Keratinocyte (primary cell): ENCODE data around the gene CASP9. TPM values are rescaled to one million over a fixed set of nuclear protein-coding genes. Genes with fewer than 3 reads are reported as not detected.
A peak's percentile ranks its signal among the peaks of the same experiment; 100 is the strongest.

Experiments used
- DNase-seq: peaks from one replicate; pipeline ENCODE4 v3.0.0-alpha.2; 2011; ENCODE audit warnings: low read depth, missing footprints, low spot score
- FAIRE-seq: peaks from 2 replicates; lab custom pipeline; 2011; peaks lifted over from hg19 to GRCh38; lab: Jason Lieb, UNC
- H2AFZ ChIP-seq: 2 replicates; pipeline ENCODE4 v1.6.0; 2012; ENCODE audit warnings: low read length, control low read depth, inconsistent platforms; ENCODE audit not compliant: control insufficient read depth
- H3K27ac ChIP-seq: 2 replicates; pipeline ENCODE4 v1.5.1; 2011; ENCODE audit warnings: low read length; ENCODE audit not compliant: control insufficient read depth, insufficient read depth
- H3K27me3 ChIP-seq: 3 replicates; pipeline ENCODE4 v1.6.0; 2011; ENCODE audit warnings: low read length; ENCODE audit not compliant: control insufficient read depth, insufficient read depth; ENCODE audit errors: extremely low read depth
- H3K36me3 ChIP-seq, 2 experiments: 2 replicates in 1 of 2; 3 replicates in 1 of 2; pipeline ENCODE4 v1.5.1; 2011; ENCODE audit warnings: low read length in 2 of 2, mild to moderate bottlenecking in 1 of 2; ENCODE audit not compliant: control insufficient read depth in 2 of 2, insufficient read depth in 2 of 2; ENCODE audit errors: extremely low read depth in 1 of 2
- H3K4me1 ChIP-seq: 3 replicates; pipeline ENCODE4 v1.5.1; 2011; ENCODE audit warnings: low read length; ENCODE audit not compliant: control insufficient read depth, insufficient read depth; ENCODE audit errors: extremely low read depth
- H3K4me2 ChIP-seq: 3 replicates; pipeline ENCODE4 v1.6.0; 2011; ENCODE audit warnings: low read depth, low read length; ENCODE audit not compliant: control insufficient read depth, insufficient read depth; ENCODE audit errors: extremely low read depth
- H3K4me3 ChIP-seq, 3 experiments: fragments of 200-600 bp in 1 of 3; sonication (generic) in 1 of 3; 2 replicates in 2 of 3; 3 replicates in 1 of 3; pipeline ENCODE4 v1.5.1; 2011 to 2016; ENCODE audit warnings: low read length in 3 of 3, mild to moderate bottlenecking in 3 of 3, control low read depth in 2 of 3, inconsistent platforms in 1 of 3, low read depth in 1 of 3, mixed read lengths in 1 of 3, mixed run types in 1 of 3, moderate library complexity in 1 of 3; ENCODE audit not compliant: control insufficient read depth in 2 of 3, insufficient read depth in 2 of 3; ENCODE audit errors: extremely low read depth in 1 of 3
- H3K79me2 ChIP-seq: 2 replicates; pipeline ENCODE4 v1.6.0; 2012; ENCODE audit warnings: low read length; ENCODE audit not compliant: control insufficient read depth, insufficient read depth
- H3K9ac ChIP-seq: 3 replicates; pipeline ENCODE4 v1.6.0; 2011; ENCODE audit warnings: low read length; ENCODE audit not compliant: control insufficient read depth, insufficient read depth; ENCODE audit errors: extremely low read depth
- H3K9me1 ChIP-seq: 3 replicates; pipeline ENCODE4 v1.6.0; 2011; ENCODE audit warnings: low read length; ENCODE audit not compliant: control insufficient read depth, insufficient read depth; ENCODE audit errors: extremely low read depth
- H3K9me3 ChIP-seq: 2 replicates; pipeline ENCODE4 v1.5.1; 2012; ENCODE audit warnings: low read depth, low read length; ENCODE audit not compliant: control insufficient read depth
- H4K20me1 ChIP-seq: 3 replicates; pipeline ENCODE4 v1.6.0; 2011; ENCODE audit warnings: low read length; ENCODE audit not compliant: control insufficient read depth, insufficient read depth; ENCODE audit errors: extremely low read depth
- EZH2 ChIP-seq: IDR thresholded peaks from one replicate; pipeline ENCODE4 v1.6.1; 2012; ENCODE audit warnings: inconsistent platforms, mild to moderate bottlenecking, low read length, moderate library complexity
- dilution Hi-C: fragments of 300-500 bp; cut with MboI; formaldehyde crosslinking; loops from one replicate; pipeline ENCODE4 v1.7.0; 2020; ENCODE audit warnings: low sequenced_read_pairs; ENCODE audit not compliant: extremely low pct_ligation_motif_present
- polyA plus RNA-seq, 5 experiments: library from polyadenylated mRNA; depleted of rRNA in 3 of 5; stranded (reverse) in 3 of 5; stranded (forward) in 1 of 5; unstranded in 1 of 5; fragments of >200 nt; gene quantifications; 1 replicate in 1 of 5; 2 replicates in 3 of 5; 3 replicates in 1 of 5; pipeline versions ENCODE4 v1.2.1 to v1.2.3, GENCODE V29; 2011 to 2012; ENCODE audit warnings: missing spikeins in 2 of 5, low read depth in 1 of 5, low replicate concordance in 1 of 5
- TF ChIP-seq, protein P1 (sequence below), 3 experiments: IDR thresholded peaks in 1 of 3; conservative IDR thresholded peaks in 1 of 3; optimal IDR thresholded peaks in 1 of 3; 2 replicates in 2 of 3; 3 replicates in 1 of 3; pipeline versions ENCODE3 to v1.5.1; 2011; ENCODE audit warnings: low read length in 3 of 3, mild to moderate bottlenecking in 3 of 3, moderate library complexity in 2 of 3, control low read depth in 1 of 3, inconsistent platforms in 1 of 3; ENCODE audit not compliant: insufficient read depth in 2 of 3; ENCODE audit errors: extremely low read depth in 1 of 3

The CASP9 gene
- polyA plus RNA-seq, 1 donor (not counting 4 experiments of a cell fraction or from before 2014, with no cell fraction given), result 4.4 TPM

DNA sequence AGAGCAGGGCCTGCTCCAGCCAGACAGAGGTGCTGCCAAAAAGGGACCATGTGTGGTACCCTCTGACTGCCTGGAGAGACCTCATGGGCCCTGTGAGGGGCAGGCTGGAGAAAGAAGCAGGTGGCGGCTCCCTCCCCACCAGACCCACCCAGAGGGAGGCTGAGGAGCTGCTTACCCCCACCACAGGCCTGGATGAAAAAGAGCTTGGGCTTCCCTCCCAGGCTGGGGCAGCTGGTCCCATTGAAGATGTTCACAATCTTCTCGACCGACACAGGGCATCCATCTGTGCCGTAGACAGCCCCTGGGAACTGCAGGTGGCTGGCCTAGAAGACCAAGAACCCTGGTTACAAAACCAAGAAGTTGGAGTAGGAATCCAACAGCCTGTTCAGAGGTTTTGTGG, 19.6 kb downstream of the CASP9 start:
- no peak overlapping the region for H3K9ac ChIP-seq
- dilution Hi-C loops, result no loop called here
- no peak for DNase-seq
- no peaks in the 10 kb centered on the region for H3K36me3 ChIP-seq
- no peak overlapping the region for H3K4me2 ChIP-seq
- H3K9me3 ChIP-seq, result no peaks in the 10 kb centered on the region
- no peaks in the 10 kb centered on the region for H3K9me1 ChIP-seq
- TF ChIP-seq EZH2, result no peak
- TF ChIP-seq, protein P1, sequence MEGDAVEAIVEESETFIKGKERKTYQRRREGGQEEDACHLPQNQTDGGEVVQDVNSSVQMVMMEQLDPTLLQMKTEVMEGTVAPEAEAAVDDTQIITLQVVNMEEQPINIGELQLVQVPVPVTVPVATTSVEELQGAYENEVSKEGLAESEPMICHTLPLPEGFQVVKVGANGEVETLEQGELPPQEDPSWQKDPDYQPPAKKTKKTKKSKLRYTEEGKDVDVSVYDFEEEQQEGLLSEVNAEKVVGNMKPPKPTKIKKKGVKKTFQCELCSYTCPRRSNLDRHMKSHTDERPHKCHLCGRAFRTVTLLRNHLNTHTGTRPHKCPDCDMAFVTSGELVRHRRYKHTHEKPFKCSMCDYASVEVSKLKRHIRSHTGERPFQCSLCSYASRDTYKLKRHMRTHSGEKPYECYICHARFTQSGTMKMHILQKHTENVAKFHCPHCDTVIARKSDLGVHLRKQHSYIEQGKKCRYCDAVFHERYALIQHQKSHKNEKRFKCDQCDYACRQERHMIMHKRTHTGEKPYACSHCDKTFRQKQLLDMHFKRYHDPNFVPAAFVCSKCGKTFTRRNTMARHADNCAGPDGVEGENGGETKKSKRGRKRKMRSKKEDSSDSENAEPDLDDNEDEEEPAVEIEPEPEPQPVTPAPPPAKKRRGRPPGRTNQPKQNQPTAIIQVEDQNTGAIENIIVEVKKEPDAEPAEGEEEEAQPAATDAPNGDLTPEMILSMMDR (optimal IDR thresholded peaks at IDR 0.05 in 1 of 3, IDR thresholded peaks at IDR 0.05 in 1 of 3, conservative IDR thresholded peaks at IDR 0.05 in 1 of 3; ENCODE audit: extremely low read depth in 1 of 3, insufficient read depth in 2 of 3, low read length in 3 of 3), result no peak
- no peak for FAIRE-seq
- H4K20me1 ChIP-seq, result no peaks in the 10 kb centered on the region
- H3K79me2 ChIP-seq, result no peaks in the 10 kb centered on the region
- no peak overlapping the region for H3K4me3 ChIP-seq
- no peaks in the 10 kb centered on the region for H3K27me3 ChIP-seq
- no peaks in the 10 kb centered on the region for H3K4me1 ChIP-seq
- no peak overlapping the region for H2AFZ ChIP-seq
- H3K27ac ChIP-seq, result no peak overlapping the region

DNA sequence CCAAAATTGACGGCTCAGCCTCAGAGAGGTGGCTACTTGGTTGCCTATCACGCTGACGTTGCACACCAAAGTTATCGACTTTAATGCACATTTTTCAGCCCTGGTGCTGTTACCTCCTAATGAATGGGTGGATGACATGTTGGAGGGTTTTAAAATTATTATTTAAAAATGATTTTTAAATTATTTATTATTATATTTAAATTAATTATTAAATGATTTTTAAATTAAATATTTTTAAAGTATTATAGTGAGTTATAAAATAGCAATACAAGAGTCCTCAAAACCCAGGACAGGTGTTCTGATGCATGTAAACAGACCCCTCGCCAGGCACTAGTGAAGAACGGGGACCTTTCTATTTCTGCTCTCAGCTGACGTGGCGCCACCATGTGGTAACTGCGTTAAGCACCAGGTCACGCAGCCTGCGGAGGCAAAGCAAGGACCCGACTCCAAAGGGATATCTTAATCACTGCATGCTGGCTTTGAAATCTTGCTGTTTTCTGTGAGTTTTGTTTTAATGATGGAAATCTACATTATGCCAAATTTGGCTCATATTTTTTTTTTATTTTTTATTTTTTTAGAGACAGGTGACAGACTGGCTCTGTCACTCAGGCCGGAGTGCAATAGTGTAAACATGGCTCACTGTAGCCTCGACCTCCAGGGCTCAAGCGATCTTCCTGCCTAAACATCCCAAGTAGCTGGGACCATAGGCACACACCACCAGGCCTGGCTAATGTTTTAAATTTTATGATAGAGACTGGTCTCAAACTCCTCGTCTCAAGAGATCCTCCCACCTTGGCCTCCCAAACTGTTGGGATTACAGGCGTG, 22.6 kb downstream of the CASP9 start:
- FAIRE-seq, result no peak
- Histone ChIP-seq H3K36me3 (no peaks in the 10 kb centered on the region), H3K9me3 (no peaks in the 10 kb centered on the region), H3K9me1 (no peaks in the 10 kb centered on the region), H3K27ac (no peak overlapping the region), H3K4me2 (no peak overlapping the region), H3K79me2 (no peaks in the 10 kb centered on the region), H3K27me3 (no peaks in the 10 kb centered on the region), H3K4me1 (no peaks in the 10 kb centered on the region), H4K20me1 (no peaks in the 10 kb centered on the region), H3K9ac (no peak overlapping the region), H2AFZ (no peak overlapping the region), H3K4me3 (no peak overlapping the region)
- DNase-seq, result no peak
- dilution Hi-C loops, result no loop called here
- no peak for TF ChIP-seq EZH2
- TF ChIP-seq, protein P1 (optimal IDR thresholded peaks at IDR 0.05 in 1 of 3, IDR thresholded peaks at IDR 0.05 in 1 of 3, conservative IDR thresholded peaks at IDR 0.05 in 1 of 3; ENCODE audit: extremely low read depth in 1 of 3, insufficient read depth in 2 of 3, low read length in 3 of 3), result peak; percentile 83 to 93 (median 89)
